ENCODE results near the gene KLF15. TPM values are rescaled to one million over a fixed set of nuclear protein-coding genes. Genes with fewer than 3 reads are reported as not detected.
A peak's percentile ranks its signal among the peaks of the same experiment; 100 is the strongest.

The KLF15 gene
- total and polyA plus RNA-seq, 2 of the 8 experiments (the other 6 are each of a cell fraction or from before 2014, with no cell fraction given), result 15.7 to 19.5 TPM

DNA sequence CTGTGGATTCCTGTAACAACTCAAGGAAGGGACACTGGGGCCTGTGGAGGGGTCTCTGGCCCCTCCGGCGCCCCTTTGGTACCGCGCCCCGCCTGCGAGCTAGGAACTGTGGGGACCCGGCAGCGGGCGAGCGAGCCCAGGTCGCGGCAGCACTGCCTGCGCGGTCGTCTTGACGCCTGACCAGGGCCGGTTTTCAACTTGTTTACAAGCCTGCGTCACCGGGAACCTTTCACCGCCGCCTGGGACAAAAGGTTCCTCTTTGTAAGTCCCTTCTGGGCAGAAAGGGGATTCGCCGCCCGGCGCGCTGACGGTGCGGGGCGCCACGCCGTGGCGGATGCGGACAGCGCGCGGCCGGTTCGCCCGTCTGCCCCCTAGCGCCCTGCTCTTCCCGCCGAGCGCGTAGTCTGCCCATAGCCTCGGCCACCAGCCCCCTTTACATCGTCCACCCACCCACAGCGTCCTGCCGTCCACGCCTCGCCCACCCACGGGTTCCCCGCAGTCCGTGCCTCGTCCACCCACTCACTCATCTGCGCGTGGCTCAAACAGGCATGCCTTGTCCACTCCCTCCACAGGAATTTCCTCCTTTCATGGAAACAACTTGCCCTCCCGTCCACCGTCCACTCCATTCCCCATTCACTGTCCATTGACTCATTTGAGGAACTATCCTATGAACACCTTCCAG, 32.0 kb upstream of the KLF15 start (continued):
- TF ChIP-seq RBBP5 (IDR thresholded peaks at IDR 0.05; ENCODE audit: borderline replicate concordance, low read depth, low read length) (peak; percentile 53; the same call in 1 of the 2 replicates), KDM4A (IDR thresholded peaks at IDR 0.05; ENCODE audit: low read depth, low read length, severe bottlenecking) (peak; percentile 27), EZH2 (IDR thresholded peaks at IDR 0.05; ENCODE audit: low read depth, low read length, severe bottlenecking) (no peak), RXRA (IDR thresholded peaks at IDR 0.05; ENCODE audit: insufficient read depth, low read depth, low read length) (no peak), SAP30 (IDR thresholded peaks at IDR 0.05; ENCODE audit: insufficient read depth, insufficient replicate concordance, low read length) (no peak), CBX5 (IDR thresholded peaks at IDR 0.05; ENCODE audit: low read depth, low read length) (no peak)
- TF ChIP-seq, protein P1, sequence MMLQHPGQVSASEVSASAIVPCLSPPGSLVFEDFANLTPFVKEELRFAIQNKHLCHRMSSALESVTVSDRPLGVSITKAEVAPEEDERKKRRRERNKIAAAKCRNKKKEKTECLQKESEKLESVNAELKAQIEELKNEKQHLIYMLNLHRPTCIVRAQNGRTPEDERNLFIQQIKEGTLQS (IDR thresholded peaks at IDR 0.05; ENCODE audit: insufficient read depth, low read depth, low read length), result no peak; the same call in 1 of the 2 replicates
- TF ChIP-seq, protein P2, sequence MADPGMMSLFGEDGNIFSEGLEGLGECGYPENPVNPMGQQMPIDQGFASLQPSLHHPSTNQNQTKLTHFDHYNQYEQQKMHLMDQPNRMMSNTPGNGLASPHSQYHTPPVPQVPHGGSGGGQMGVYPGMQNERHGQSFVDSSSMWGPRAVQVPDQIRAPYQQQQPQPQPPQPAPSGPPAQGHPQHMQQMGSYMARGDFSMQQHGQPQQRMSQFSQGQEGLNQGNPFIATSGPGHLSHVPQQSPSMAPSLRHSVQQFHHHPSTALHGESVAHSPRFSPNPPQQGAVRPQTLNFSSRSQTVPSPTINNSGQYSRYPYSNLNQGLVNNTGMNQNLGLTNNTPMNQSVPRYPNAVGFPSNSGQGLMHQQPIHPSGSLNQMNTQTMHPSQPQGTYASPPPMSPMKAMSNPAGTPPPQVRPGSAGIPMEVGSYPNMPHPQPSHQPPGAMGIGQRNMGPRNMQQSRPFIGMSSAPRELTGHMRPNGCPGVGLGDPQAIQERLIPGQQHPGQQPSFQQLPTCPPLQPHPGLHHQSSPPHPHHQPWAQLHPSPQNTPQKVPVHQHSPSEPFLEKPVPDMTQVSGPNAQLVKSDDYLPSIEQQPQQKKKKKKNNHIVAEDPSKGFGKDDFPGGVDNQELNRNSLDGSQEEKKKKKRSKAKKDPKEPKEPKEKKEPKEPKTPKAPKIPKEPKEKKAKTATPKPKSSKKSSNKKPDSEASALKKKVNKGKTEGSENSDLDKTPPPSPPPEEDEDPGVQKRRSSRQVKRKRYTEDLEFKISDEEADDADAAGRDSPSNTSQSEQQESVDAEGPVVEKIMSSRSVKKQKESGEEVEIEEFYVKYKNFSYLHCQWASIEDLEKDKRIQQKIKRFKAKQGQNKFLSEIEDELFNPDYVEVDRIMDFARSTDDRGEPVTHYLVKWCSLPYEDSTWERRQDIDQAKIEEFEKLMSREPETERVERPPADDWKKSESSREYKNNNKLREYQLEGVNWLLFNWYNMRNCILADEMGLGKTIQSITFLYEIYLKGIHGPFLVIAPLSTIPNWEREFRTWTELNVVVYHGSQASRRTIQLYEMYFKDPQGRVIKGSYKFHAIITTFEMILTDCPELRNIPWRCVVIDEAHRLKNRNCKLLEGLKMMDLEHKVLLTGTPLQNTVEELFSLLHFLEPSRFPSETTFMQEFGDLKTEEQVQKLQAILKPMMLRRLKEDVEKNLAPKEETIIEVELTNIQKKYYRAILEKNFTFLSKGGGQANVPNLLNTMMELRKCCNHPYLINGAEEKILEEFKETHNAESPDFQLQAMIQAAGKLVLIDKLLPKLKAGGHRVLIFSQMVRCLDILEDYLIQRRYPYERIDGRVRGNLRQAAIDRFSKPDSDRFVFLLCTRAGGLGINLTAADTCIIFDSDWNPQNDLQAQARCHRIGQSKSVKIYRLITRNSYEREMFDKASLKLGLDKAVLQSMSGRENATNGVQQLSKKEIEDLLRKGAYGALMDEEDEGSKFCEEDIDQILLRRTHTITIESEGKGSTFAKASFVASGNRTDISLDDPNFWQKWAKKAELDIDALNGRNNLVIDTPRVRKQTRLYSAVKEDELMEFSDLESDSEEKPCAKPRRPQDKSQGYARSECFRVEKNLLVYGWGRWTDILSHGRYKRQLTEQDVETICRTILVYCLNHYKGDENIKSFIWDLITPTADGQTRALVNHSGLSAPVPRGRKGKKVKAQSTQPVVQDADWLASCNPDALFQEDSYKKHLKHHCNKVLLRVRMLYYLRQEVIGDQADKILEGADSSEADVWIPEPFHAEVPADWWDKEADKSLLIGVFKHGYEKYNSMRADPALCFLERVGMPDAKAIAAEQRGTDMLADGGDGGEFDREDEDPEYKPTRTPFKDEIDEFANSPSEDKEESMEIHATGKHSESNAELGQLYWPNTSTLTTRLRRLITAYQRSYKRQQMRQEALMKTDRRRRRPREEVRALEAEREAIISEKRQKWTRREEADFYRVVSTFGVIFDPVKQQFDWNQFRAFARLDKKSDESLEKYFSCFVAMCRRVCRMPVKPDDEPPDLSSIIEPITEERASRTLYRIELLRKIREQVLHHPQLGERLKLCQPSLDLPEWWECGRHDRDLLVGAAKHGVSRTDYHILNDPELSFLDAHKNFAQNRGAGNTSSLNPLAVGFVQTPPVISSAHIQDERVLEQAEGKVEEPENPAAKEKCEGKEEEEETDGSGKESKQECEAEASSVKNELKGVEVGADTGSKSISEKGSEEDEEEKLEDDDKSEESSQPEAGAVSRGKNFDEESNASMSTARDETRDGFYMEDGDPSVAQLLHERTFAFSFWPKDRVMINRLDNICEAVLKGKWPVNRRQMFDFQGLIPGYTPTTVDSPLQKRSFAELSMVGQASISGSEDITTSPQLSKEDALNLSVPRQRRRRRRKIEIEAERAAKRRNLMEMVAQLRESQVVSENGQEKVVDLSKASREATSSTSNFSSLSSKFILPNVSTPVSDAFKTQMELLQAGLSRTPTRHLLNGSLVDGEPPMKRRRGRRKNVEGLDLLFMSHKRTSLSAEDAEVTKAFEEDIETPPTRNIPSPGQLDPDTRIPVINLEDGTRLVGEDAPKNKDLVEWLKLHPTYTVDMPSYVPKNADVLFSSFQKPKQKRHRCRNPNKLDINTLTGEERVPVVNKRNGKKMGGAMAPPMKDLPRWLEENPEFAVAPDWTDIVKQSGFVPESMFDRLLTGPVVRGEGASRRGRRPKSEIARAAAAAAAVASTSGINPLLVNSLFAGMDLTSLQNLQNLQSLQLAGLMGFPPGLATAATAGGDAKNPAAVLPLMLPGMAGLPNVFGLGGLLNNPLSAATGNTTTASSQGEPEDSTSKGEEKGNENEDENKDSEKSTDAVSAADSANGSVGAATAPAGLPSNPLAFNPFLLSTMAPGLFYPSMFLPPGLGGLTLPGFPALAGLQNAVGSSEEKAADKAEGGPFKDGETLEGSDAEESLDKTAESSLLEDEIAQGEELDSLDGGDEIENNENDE (IDR thresholded peaks at IDR 0.05; ENCODE audit: insufficient replicate concordance, low read length), result no peak

Data from H1 (cell line).